Dermis microvascular lymphatic vessel endothelial cell (primary cell): Measurements from ENCODE around the gene GTF2I. TPM values are rescaled to one million over a fixed set of nuclear protein-coding genes. Genes with fewer than 3 reads are reported as not detected.
"Not testable (repeated sequence)": the region's sequence is repeated elsewhere in the genome, so short reads cannot be mapped to it uniquely, and the experiment has no call there.

Experiments
- DNase-seq, 2 donors: peaks; one replicate each; pipeline versions ENCODE4 v3.0.0 to v3.0.0-alpha.2; 2010; ENCODE audit warnings: low read depth in 2 of 2
- total RNA-seq: library from RNA; depleted of rRNA; stranded (reverse); fragments of >200 nt; gene quantifications from 2 replicates; pipeline ENCODE4 v1.2.1, GENCODE V29; 2014

The GTF2I gene
- total RNA-seq, 1 donor from 2014 or later = 71.4 TPM

DNA sequence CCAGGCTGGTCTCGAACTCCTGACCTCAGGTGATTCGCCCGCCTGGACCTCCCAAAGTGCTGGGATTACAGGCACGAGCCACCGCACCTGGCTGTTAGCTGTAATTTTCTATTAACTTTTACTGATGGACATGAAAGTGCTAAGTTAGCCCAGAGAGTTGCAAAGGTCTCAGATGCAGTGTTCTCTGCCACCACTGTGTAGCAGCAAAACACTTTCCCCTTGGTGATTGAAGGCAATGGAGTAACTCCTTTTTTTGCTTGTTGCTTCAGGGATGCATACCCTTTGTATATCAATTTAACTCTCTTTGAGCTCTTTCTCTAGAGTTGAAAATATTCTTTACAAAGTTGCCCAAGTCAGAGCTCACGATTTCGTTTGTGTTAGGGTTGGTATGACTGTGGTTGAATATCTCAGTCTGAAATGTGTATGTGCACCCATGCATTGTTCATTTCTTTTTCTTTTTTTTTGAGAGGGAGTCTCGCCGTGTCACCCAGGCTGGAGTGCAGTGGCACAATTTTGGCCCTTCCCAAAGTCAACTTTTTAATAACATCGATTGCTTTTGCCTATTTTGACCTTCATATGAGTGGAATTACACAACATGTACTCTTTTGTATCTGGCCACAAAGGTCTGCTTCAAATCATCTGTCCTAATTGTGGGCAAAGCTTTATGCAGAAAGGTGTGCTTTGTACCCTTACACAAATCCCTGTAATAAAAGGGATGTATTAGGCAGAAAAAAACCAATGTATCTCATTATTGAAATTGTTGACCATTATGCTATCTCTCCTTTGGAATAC, 52.6 kb downstream of the GTF2I start:
- DNase-seq = no peak

GRCh38 chr7:74713567-74713966, 56.0 kb downstream of the GTF2I start:
- DNase-seq = no peak

DNA sequence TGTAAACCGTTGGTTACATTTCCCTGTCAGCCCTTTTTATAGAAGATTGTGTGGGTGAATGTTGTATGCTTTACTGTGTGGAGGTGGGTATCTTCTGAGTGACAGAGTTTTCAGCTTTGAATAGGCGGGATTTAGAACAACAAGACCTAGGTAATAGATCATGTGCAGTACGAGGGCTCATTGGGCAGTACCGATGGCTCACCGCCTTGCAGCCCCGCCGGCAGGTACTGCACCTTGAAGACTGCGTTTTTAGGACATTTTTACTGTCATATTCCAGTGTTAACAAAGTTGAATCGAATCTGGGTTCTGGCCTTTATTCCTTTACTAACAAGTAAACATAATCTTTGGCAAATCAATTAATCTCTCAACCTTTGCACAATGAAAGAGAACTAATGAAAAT, 60.4 kb downstream of the GTF2I start:
- no peak for DNase-seq

- peak in 1 of 2 donors; percentile 2 for DNase-seq
Observed at GRCh38 chr7:74718336-74718735, 60.8 kb downstream of the GTF2I start.

DNA sequence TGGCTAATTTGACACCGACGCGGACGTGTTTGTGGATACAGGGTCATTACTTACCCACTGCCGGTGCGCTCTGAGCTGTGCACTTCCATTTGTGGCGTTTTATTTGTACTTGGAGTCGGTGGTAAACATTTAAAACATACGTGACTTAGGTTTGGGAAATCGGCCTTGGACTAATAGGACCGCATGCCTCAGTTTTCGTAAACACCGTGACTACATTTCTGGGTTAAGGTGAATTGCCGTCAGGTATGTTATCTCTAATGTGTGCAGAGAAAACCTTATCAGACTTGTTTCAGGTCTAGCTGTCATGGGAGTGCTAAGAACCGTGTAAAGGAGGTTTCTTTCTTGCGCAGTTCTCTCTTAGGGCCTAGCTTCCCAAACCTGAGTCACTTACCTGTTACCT, 64.6 kb downstream of the GTF2I start:
- no peak for DNase-seq

DNA sequence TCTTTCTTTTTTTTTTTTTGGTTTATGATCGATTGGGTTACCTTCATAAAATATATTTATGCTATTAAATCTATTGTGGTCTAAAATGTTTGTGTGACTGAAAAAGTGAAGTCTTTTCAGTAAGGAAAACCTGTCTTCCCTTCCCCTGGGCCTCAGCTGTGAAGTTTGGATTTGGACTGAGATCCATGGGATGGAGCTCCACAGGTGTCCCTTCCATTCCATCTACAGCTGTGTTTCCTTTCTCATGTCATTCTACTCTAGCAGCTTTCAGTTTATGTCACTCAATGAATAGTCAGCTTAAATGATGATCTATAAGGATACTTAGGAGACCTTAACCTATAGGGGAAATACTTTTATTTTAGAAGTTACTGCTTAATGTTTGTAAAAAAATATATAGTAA, 68.3 kb downstream of the GTF2I start:
- DNase-seq = no peak

- no peak for DNase-seq
Observed at GRCh38 chr7:74726309-74727101, 69.0 kb downstream of the GTF2I start.

- not testable (repeated sequence) for DNase-seq
Observed at GRCh38 chr7:74728686-74729085, 71.2 kb downstream of the GTF2I start.

- DNase-seq = not testable (repeated sequence)
Observed at GRCh38 chr7:74730186-74730585, 72.7 kb downstream of the GTF2I start.

GRCh38 chr7:74739974-74740703, 82.6 kb downstream of the GTF2I start:
- not testable (repeated sequence) for DNase-seq

GRCh38 chr7:74743936-74744557, 86.5 kb downstream of the GTF2I start:
- not testable (repeated sequence) for DNase-seq

DNA sequence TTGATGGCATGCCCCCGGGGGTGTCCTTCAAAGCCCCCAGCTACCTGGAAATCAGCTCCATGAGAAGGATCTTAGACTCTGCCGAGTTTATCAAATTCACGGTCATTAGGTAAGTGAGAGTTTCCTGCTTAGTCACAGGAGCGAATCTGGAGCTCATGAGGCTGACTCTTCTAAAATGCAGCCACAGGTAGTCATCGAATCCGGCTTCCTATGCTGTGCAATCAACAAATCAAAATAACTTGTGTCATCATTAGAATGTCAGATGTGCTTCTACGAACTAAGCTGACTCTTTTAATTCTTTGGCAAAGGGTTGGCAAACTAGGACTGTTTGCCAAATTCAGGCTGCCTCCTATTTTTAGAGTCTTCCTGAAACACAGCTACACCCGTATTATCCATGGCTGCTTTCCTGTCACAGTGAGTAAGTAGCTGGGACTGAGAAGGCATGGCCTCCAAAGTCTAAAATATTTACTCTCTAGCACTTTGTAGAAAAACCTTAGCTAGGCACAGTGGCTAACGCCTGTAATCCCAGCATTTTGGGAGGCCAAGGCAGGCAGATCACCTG, 96.5 kb downstream of the GTF2I start:
- DNase-seq = not testable (repeated sequence)

DNA sequence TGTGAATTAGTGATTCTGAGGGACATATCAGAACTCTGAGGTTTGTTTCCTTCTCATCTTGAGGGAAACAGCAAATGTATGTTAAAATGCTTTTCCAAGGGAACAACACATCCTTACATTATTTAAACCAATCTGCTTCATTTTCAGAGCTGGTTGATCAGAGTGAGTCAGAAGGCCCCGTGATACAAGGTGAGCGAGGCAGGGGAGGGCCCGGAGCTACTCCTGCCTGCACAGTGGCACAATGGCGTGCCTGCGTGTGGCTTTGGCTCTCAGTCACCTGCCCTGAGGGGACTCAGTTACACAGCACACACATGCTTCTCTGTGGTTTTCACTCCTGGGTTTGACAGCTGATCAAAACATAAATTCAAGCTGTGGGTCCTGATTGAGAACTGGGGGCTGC, 99.2 kb downstream of the GTF2I start:
- not testable (repeated sequence) for DNase-seq

DNA sequence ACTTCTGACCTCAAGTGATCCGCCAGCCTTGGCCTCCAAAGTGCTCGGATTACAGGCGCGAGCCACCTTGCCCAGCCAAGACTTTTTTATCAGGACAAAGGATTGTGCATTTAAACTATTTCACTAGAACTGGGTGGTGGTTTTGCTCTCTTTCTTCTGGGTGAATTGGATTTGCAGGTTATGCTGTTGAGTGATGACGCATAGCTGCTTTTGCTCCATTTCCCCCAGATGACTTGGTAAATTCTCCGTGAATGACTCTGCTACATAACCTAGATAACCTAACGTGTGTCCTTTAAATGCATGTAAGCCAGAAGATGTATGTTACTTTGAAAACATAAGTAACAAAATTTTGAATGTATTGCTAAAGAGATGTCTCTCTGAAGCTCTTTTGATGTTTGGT, 100.8 kb downstream of the GTF2I start:
- not testable (repeated sequence) for DNase-seq

DNA sequence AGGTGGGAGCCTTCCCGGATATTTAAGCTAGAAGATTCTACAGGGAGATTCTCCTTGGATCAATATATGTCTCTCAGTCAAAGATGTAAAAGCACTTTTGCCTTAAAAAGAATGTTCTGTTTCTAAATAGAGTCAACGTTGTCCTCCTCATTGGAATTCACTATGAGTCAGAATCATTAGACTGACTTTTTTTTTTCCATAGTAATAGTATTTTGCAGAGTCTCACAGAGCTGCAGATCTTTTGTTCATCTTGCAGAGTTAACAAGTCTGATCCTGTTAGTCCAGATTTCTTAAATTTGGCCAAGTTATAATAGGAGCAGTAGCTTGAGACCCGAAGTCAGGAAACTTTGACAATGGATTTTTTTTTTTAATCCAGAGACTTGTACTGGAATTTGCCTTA, 101.5 kb downstream of the GTF2I start:
- DNase-seq = not testable (repeated sequence)

- not testable (repeated sequence) for DNase-seq
Observed at GRCh38 chr7:74765205-74765918, 107.8 kb downstream of the GTF2I start.

GRCh38 chr7:74766509-74766908, 109.0 kb downstream of the GTF2I start:
- DNase-seq = not testable (repeated sequence)

DNA sequence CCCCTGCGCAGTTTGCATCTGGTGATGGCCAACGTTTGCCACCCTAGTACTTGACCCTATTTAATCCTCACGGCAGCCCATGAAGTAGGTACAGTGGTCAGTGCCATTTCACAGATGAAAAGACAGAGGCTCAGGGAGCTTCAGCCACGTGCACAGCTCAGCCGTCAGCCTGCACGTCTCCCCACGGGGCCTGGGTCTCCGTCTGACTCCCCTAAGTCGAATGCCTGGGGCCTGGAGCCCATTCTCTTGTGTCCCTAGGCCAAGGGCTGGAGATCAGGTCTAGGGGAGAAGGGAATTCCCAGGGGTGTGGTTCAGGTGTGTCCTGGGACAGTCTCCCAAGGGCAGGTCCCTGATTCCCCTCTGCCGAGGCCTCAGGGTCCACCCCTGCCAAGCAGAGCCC, 109.5 kb downstream of the GTF2I start:
- DNase-seq = not testable (repeated sequence)

DNA sequence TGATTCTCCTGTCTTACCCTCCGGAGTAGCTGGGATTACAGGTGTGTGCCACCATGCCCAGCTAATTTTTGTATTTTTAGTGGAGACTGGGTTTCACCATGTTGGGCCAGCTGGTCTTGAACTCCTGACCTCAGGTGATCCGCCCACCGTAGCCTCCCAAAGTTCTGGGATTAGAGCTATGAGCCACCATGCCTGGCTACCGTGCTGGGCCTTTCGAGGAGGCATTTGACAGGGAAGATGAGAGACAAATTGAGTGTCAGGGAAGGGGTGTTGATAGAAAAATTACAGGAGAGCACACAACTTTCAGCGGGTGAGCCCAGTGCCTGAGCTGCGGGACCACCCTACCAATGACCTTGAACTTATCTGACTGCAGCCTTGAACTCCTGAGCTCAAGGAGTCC, 112.5 kb downstream of the GTF2I start:
- DNase-seq = not testable (repeated sequence)

GRCh38 chr7:74772093-74772492, 114.6 kb downstream of the GTF2I start:
- not testable (repeated sequence) for DNase-seq
